Small intestine (tissue), 7 donors: ENCODE results near the gene LRSAM1. TPM values are rescaled to one million over a fixed set of nuclear protein-coding genes. Genes with fewer than 3 reads are reported as not detected.
"Not testable (repeated sequence)": the region's sequence is repeated elsewhere in the genome, so short reads cannot be mapped to it uniquely, and the experiment has no call there.

Experiments
- DNase-seq, 2 donors: peaks; one replicate each; pipeline versions ENCODE4 v3.0.0 to v3.0.0-alpha.2; 2013
- FAIRE-seq: peaks from 2 replicates; lab custom pipeline; 2012; peaks lifted over from hg19 to GRCh38; lab: Jason Lieb, UNC
- H3K27ac ChIP-seq, 3 donors: one replicate each; pipeline ENCODE4 v1.5.1; 2013; ENCODE audit warnings: low read length in 2 of 3, mild to moderate bottlenecking in 2 of 3, control low read depth in 1 of 3, inconsistent platforms in 1 of 3, low read depth in 1 of 3, moderate library complexity in 1 of 3
- H3K27me3 ChIP-seq, 3 donors: one replicate each; pipeline ENCODE4 v1.6.1; 2013; ENCODE audit warnings: low read length in 3 of 3, inconsistent platforms in 1 of 3; ENCODE audit not compliant: control insufficient read depth in 3 of 3, insufficient read depth in 3 of 3
- H3K36me3 ChIP-seq, 3 donors: one replicate each; pipeline ENCODE4 v1.6.1; 2013; ENCODE audit warnings: low read length in 3 of 3, inconsistent platforms in 1 of 3, low read depth in 1 of 3, mild to moderate bottlenecking in 1 of 3, moderate library complexity in 1 of 3; ENCODE audit not compliant: control insufficient read depth in 3 of 3, insufficient read depth in 2 of 3
- H3K4me1 ChIP-seq, 3 donors: one replicate each; pipeline ENCODE4 v1.6.1; 2013; ENCODE audit warnings: low read length in 2 of 3, inconsistent platforms in 1 of 3, low read depth in 1 of 3, mild to moderate bottlenecking in 1 of 3, moderate library complexity in 1 of 3; ENCODE audit not compliant: control insufficient read depth in 3 of 3, insufficient read depth in 2 of 3
- H3K4me3 ChIP-seq, 3 donors: one replicate each; pipeline ENCODE4 v1.5.1; 2013; ENCODE audit warnings: low read length in 3 of 3, control low read depth in 1 of 3, inconsistent platforms in 1 of 3, low read depth in 1 of 3, mild to moderate bottlenecking in 1 of 3, moderate library complexity in 1 of 3
- H3K9me3 ChIP-seq, 2 donors: one replicate each; pipeline ENCODE4 v1.6.1; 2013; ENCODE audit warnings: low read depth in 1 of 2, low read length in 1 of 2; ENCODE audit not compliant: control insufficient read depth in 2 of 2, insufficient read depth in 1 of 2
- WGBS, 3 donors: extraction: QIAGEN DNeasy Blood & Tissue Kit; methylation state at CpG; one replicate each; pipeline ENCODE4 v1.1.7; 2013; 5-methylcytosine and 5-hydroxymethylcytosine counted together
- polyA plus RNA-seq, 4 donors: library from polyadenylated mRNA; stranded (reverse) in 3 of 4; unstranded in 1 of 4; fragments of 200-250 nt in 3 of 4; fragments of 120-200 nt in 1 of 4; gene quantifications; one replicate each; pipeline versions ENCODE4 v1.2.1 to v1.2.3, GENCODE V29; 2013
- donor health status: healthy with polysubstance abuse.
- donor health status: control.
- donor health status: control.
- donor health status: Bipolar disorder and iron deficiency.
- donor health status: healthy.

The LRSAM1 gene
- polyA plus RNA-seq, 4 donors: 12.8 to 22.8 (median 18.2) TPM

GRCh38 chr9:127458921-127459320 lies 7.6 kb downstream of the LRSAM1 start:
- peaks cover 9 to 71% (median 24%) of the 10 kb centered on the region in 3 donors for H3K36me3 ChIP-seq
- WGBS, 3 donors: 85 to 95% (median 87%) methylated on average over 9 of the region's 9 CpGs

GRCh38 chr9:127463382-127463781 lies 12.1 kb downstream of the LRSAM1 start:
- no peak for FAIRE-seq
- Histone ChIP-seq H3K4me3 (no peak overlapping the region), H3K36me3 (peaks cover 9 to 82% (median 27%) of the 10 kb centered on the region in 3 donors), H3K9me3 (no peaks in the 10 kb centered on the region), H3K4me1 (no peaks in the 10 kb centered on the region), H3K27me3 (no peaks in the 10 kb centered on the region), H3K27ac (no peak overlapping the region)
- 86 to 93% (median 92%) methylated on average over 3 of the region's 3 CpGs for WGBS, 3 donors
- DNase-seq: no peak

More at GRCh38 chr9:127458921-127459320, 7.6 kb downstream of the LRSAM1 start:
- no peaks in the 10 kb centered on the region for H3K4me1 ChIP-seq
- DNase-seq: no peak
- H3K9me3 ChIP-seq: no peaks in the 10 kb centered on the region
- no peak for FAIRE-seq
- H3K4me3 ChIP-seq: no peak overlapping the region
- H3K27me3 ChIP-seq: no peaks in the 10 kb centered on the region
- H3K27ac ChIP-seq: no peak overlapping the region

GRCh38 chr9:127463911-127464310 lies 12.6 kb downstream of the LRSAM1 start:
- no peaks in the 10 kb centered on the region for H3K4me1 ChIP-seq
- H3K36me3 ChIP-seq: peaks cover 7 to 82% (median 27%) of the 10 kb centered on the region in 3 donors
- DNase-seq (no peak), FAIRE-seq (no peak)
- H3K27me3 ChIP-seq: no peaks in the 10 kb centered on the region
- no peak overlapping the region for H3K27ac ChIP-seq
- no peak overlapping the region for H3K4me3 ChIP-seq
- H3K9me3 ChIP-seq: no peaks in the 10 kb centered on the region
- 76 to 97% (median 94%) methylated on average over 7 of the region's 7 CpGs for WGBS, 3 donors

- not testable (repeated sequence) for H3K27ac ChIP-seq, H3K4me3 ChIP-seq, H3K9me3 ChIP-seq, FAIRE-seq, DNase-seq, H3K4me1 ChIP-seq, H3K27me3 ChIP-seq
- 93 to 98% (median 95%) methylated on average over 5 of the region's 5 CpGs for WGBS, 3 donors
- H3K36me3 ChIP-seq: peaks cover 6 to 66% (median 16%) of the 10 kb centered on the region in 3 donors
Observed at GRCh38 chr9:127466407-127466917, 15.2 kb downstream of the LRSAM1 start.

GRCh38 chr9:127467621-127468020 lies 16.3 kb downstream of the LRSAM1 start:
- Histone ChIP-seq H3K36me3 (peaks cover 6 to 55% (median 14%) of the 10 kb centered on the region in 3 donors), H3K27me3 (no peaks in the 10 kb centered on the region), H3K4me3 (no peak overlapping the region), H3K4me1 (no peaks in the 10 kb centered on the region), H3K27ac (no peak overlapping the region), H3K9me3 (no peaks in the 10 kb centered on the region)
- DNase-seq: no peak
- no peak for FAIRE-seq
- 91 to 96% (median 94%) methylated on average over 14 of the region's 14 CpGs for WGBS, 3 donors

- Histone ChIP-seq H3K9me3 (no peaks in the 10 kb centered on the region), H3K27ac (no peak overlapping the region), H3K27me3 (no peaks in the 10 kb centered on the region), H3K4me3 (no peak overlapping the region), H3K36me3 (peaks cover 0 to 44% (median 7%) of the 10 kb centered on the region in 3 donors), H3K4me1 (no peaks in the 10 kb centered on the region)
- no peak for FAIRE-seq
- 88 to 95% (median 91%) methylated on average over 3 of the region's 3 CpGs for WGBS, 3 donors
- no peak for DNase-seq
Observed at GRCh38 chr9:127470662-127471061, 19.4 kb downstream of the LRSAM1 start.

GRCh38 chr9:127473501-127473900 lies 22.2 kb downstream of the LRSAM1 start:
- no peak for FAIRE-seq
- H3K4me3 ChIP-seq: no peak overlapping the region
- no peaks in the 10 kb centered on the region for H3K27me3 ChIP-seq
- H3K4me1 ChIP-seq: no peaks in the 10 kb centered on the region
- 91 to 96% (median 92%) methylated on average over 10 of the region's 10 CpGs for WGBS, 3 donors
- peaks cover 1 to 37% (median 5%) of the 10 kb centered on the region in 3 donors for H3K36me3 ChIP-seq
- no peaks in the 10 kb centered on the region for H3K9me3 ChIP-seq
- no peak for DNase-seq
- H3K27ac ChIP-seq: no peak overlapping the region

- no peak for FAIRE-seq
- H3K9me3 ChIP-seq: no peaks in the 10 kb centered on the region
- H3K27me3 ChIP-seq: no peaks in the 10 kb centered on the region
- H3K4me3 ChIP-seq: no peak overlapping the region
- H3K36me3 ChIP-seq: peaks cover 3 to 38% (median 7%) of the 10 kb centered on the region in 3 donors
- WGBS, 3 donors: 87 to 94% (median 90%) methylated on average over 4 of the region's 4 CpGs
- DNase-seq: no peak
- H3K27ac ChIP-seq: no peak overlapping the region
- no peaks in the 10 kb centered on the region for H3K4me1 ChIP-seq
Observed at GRCh38 chr9:127473932-127474331, 22.6 kb downstream of the LRSAM1 start.

GRCh38 chr9:127474592-127474991 lies 23.3 kb downstream of the LRSAM1 start:
- DNase-seq: no peak
- 91 to 96% (median 95%) methylated on average over 5 of the region's 5 CpGs for WGBS, 3 donors
- Histone ChIP-seq H3K27ac (no peak overlapping the region), H3K4me3 (no peak overlapping the region), H3K9me3 (no peaks in the 10 kb centered on the region), H3K4me1 (no peaks in the 10 kb centered on the region), H3K36me3 (peaks cover 9 to 45% (median 12%) of the 10 kb centered on the region in 3 donors), H3K27me3 (no peaks in the 10 kb centered on the region)
- FAIRE-seq: no peak
